Activated naive CD4-positive, alpha-beta T cell treated with anti-CD3 and anti-CD28 coated beads, Interleukin-2, amount 10 ng/mL, durations not matched to agents 7 days and 5 days (primary cell): ENCODE measurements around the gene MRPL9.
"Not testable (repeated sequence)": the region's sequence is repeated elsewhere in the genome, so short reads cannot be mapped to it uniquely, and the experiment has no call there.

Experiments
- CTCF ChIA-PET: fragments of 350-600 bp; sonication (Branson Sonifier 250); formaldehyde crosslinking; loops from one replicate; lab custom pipeline; 2021; ENCODE audit warnings: antibody characterized with exemption; lab: Charles Lee
- DNase-seq: peaks from one replicate; pipeline ENCODE4 v3.0.0-alpha.2; 2020
- H3K27ac Mint-ChIP-seq: one replicate; pipeline ENCODE4 v1.8.0; 2021; ENCODE audit warnings: mild to moderate bottlenecking, moderate library complexity, mixed read lengths
- H3K27me3 Mint-ChIP-seq: one replicate; pipeline ENCODE4 v1.8.0; 2021; ENCODE audit warnings: mild to moderate bottlenecking, mixed read lengths
- H3K36me3 Mint-ChIP-seq: one replicate; pipeline ENCODE4 v1.8.0; 2021; ENCODE audit warnings: mixed read lengths
- H3K4me1 Mint-ChIP-seq: one replicate; pipeline ENCODE4 v1.8.0; 2021; ENCODE audit warnings: mixed read lengths
- H3K4me3 Mint-ChIP-seq: one replicate; pipeline ENCODE4 v1.8.0; 2021; ENCODE audit warnings: mild to moderate bottlenecking, moderate library complexity, mixed read lengths
- H3K9me3 Mint-ChIP-seq: one replicate; pipeline ENCODE4 v1.8.0; 2021; ENCODE audit warnings: mixed read lengths

MRPL9 gene

GRCh38 chr1:151800830-151801229, 37.5 kb upstream of the MRPL9 start:
- no peak overlapping the region for H3K27ac Mint-ChIP-seq
- DNase-seq: no peak
- no peaks in the 10 kb centered on the region for H3K9me3 Mint-ChIP-seq
- CTCF ChIA-PET: no interaction called here
- no peak overlapping the region for H3K4me3 Mint-ChIP-seq
- H3K36me3 Mint-ChIP-seq: no peaks in the 10 kb centered on the region
- H3K27me3 Mint-ChIP-seq: peaks cover 72% of the 10 kb centered on the region
- H3K4me1 Mint-ChIP-seq: peaks cover 6% of the 10 kb centered on the region

GRCh38 chr1:151799179-151800022, 36.1 kb upstream of the MRPL9 start:
- no peaks in the 10 kb centered on the region for H3K9me3 Mint-ChIP-seq
- CTCF ChIA-PET: no interaction called here
- H3K4me3 Mint-ChIP-seq: no peak overlapping the region

GRCh38 chr1:151798571-151798970, 35.3 kb upstream of the MRPL9 start:
- H3K36me3 Mint-ChIP-seq: peaks cover 2% of the 10 kb centered on the region
- H3K9me3 Mint-ChIP-seq: no peaks in the 10 kb centered on the region
- H3K4me3 Mint-ChIP-seq: no peak overlapping the region
- H3K4me1 Mint-ChIP-seq: peaks cover 6% of the 10 kb centered on the region
- H3K27me3 Mint-ChIP-seq: peaks cover 52% of the 10 kb centered on the region
- H3K27ac Mint-ChIP-seq: no peak overlapping the region
- no peak for DNase-seq
- CTCF ChIA-PET: no interaction called here

More at GRCh38 chr1:151799179-151800022, 36.1 kb upstream of the MRPL9 start:
- H3K27me3 Mint-ChIP-seq: peaks cover 61% of the 10 kb centered on the region
- H3K4me1 Mint-ChIP-seq: peaks cover 6% of the 10 kb centered on the region
- no peaks in the 10 kb centered on the region for H3K36me3 Mint-ChIP-seq
- no peak for DNase-seq
- H3K27ac Mint-ChIP-seq: no peak overlapping the region

- Mint-ChIP-seq H3K9me3 (no peaks in the 10 kb centered on the region), H3K4me1 (peaks cover 28% of the 10 kb centered on the region), H3K4me3 (peak overlapping the region; percentile 86), H3K27ac (peak overlapping the region; percentile 81), H3K36me3 (peaks cover 2% of the 10 kb centered on the region), H3K27me3 (peaks cover 5% of the 10 kb centered on the region)
- CTCF ChIA-PET: interaction anchor here (2.1 kb wide), 1 partner anchor 45 kb away, joined by 8 read pairs; no protein-coding TSS in a partner anchor
- DNase-seq: peak; percentile 52
Observed at GRCh38 chr1:151790940-151791651, 27.8 kb upstream of the MRPL9 start.

GRCh38 chr1:151790071-151790939, 27.0 kb upstream of the MRPL9 start, which contains the start of gene TDRKH:
Gene TDRKH, minus strand, starts transcription at chr1:151790500. Its CDS starts 7,478 bp downstream, at chr1:151783022.
- Mint-ChIP-seq H3K4me3 (peak within 1 kb of the TSS; percentile 86), H3K4me1 (peaks cover 28% of the 10 kb centered on the region), H3K27me3 (no peaks in the 10 kb centered on the region), H3K27ac (peak within 1 kb of the TSS; percentile 81), H3K9me3 (no peaks in the 10 kb centered on the region), H3K36me3 (peaks cover 2% of the 10 kb centered on the region)
- CTCF ChIA-PET: interaction anchor here (1.0 to 2.1 kb wide), 8 partner anchors 17 to 251 kb away, joined by 3 to 8 read pairs (median 4); partner anchors contain the start of genes MRPL9 and TUFT1
- peak; percentile 99 for DNase-seq

GRCh38 chr1:151787689-151788088, 24.4 kb upstream of the MRPL9 start:
- DNase-seq: no peak
- Mint-ChIP-seq H3K9me3 (no peaks in the 10 kb centered on the region), H3K36me3 (no peaks in the 10 kb centered on the region), H3K27me3 (no peaks in the 10 kb centered on the region), H3K27ac (no peak overlapping the region), H3K4me1 (peaks cover 28% of the 10 kb centered on the region), H3K4me3 (no peak overlapping the region)
- CTCF ChIA-PET: no interaction called here

GRCh38 chr1:151783796-151784195, 20.5 kb upstream of the MRPL9 start:
- DNase-seq: no peak
- H3K4me3 Mint-ChIP-seq: no peak overlapping the region
- H3K4me1 Mint-ChIP-seq: peaks cover 2% of the 10 kb centered on the region
- CTCF ChIA-PET: no interaction called here
- no peaks in the 10 kb centered on the region for H3K27me3 Mint-ChIP-seq
- H3K9me3 Mint-ChIP-seq: no peaks in the 10 kb centered on the region
- no peak overlapping the region for H3K27ac Mint-ChIP-seq
- peaks cover 4% of the 10 kb centered on the region for H3K36me3 Mint-ChIP-seq

- no peak for DNase-seq
- Mint-ChIP-seq H3K4me1 (no peaks in the 10 kb centered on the region), H3K4me3 (no peak overlapping the region), H3K27ac (no peak overlapping the region), H3K36me3 (peaks cover 8% of the 10 kb centered on the region), H3K27me3 (no peaks in the 10 kb centered on the region), H3K9me3 (no peaks in the 10 kb centered on the region)
- CTCF ChIA-PET: no interaction called here
Observed at GRCh38 chr1:151782741-151783140, 19.4 kb upstream of the MRPL9 start.

GRCh38 chr1:151782026-151782425, 18.7 kb upstream of the MRPL9 start:
- H3K36me3 Mint-ChIP-seq, H3K4me3 Mint-ChIP-seq, H3K27ac Mint-ChIP-seq, H3K4me1 Mint-ChIP-seq, H3K27me3 Mint-ChIP-seq, CTCF ChIA-PET, H3K9me3 Mint-ChIP-seq, DNase-seq: not testable (repeated sequence)

- H3K9me3 Mint-ChIP-seq, H3K4me3 Mint-ChIP-seq, DNase-seq, H3K27ac Mint-ChIP-seq, H3K4me1 Mint-ChIP-seq, H3K36me3 Mint-ChIP-seq, H3K27me3 Mint-ChIP-seq: not testable (repeated sequence)
- CTCF ChIA-PET: interaction anchor here (1.6 kb wide), 1 partner anchor 56 kb away, joined by 4 read pairs; no protein-coding TSS in a partner anchor
Observed at GRCh38 chr1:151780736-151781135, 17.4 kb upstream of the MRPL9 start.

GRCh38 chr1:151779852-151780251, 16.6 kb upstream of the MRPL9 start:
- no peak overlapping the region for H3K27ac Mint-ChIP-seq
- no peak for DNase-seq
- H3K36me3 Mint-ChIP-seq: peaks cover 10% of the 10 kb centered on the region
- no peak overlapping the region for H3K4me3 Mint-ChIP-seq
- no peaks in the 10 kb centered on the region for H3K27me3 Mint-ChIP-seq
- no peaks in the 10 kb centered on the region for H3K4me1 Mint-ChIP-seq
- CTCF ChIA-PET: interaction anchor here (1.6 kb wide), 1 partner anchor 56 kb away, joined by 4 read pairs; no protein-coding TSS in a partner anchor
- H3K9me3 Mint-ChIP-seq: no peaks in the 10 kb centered on the region

GRCh38 chr1:151777317-151777716, 14.0 kb upstream of the MRPL9 start:
- CTCF ChIA-PET: no interaction called here

GRCh38 chr1:151776665-151777062, 13.4 kb upstream of the MRPL9 start:
- Mint-ChIP-seq H3K9me3 (no peaks in the 10 kb centered on the region), H3K36me3 (peaks cover 10% of the 10 kb centered on the region), H3K4me1 (no peaks in the 10 kb centered on the region), H3K27me3 (no peaks in the 10 kb centered on the region), H3K27ac (no peak overlapping the region), H3K4me3 (no peak overlapping the region)
- DNase-seq: no peak
- CTCF ChIA-PET: no interaction called here

More at GRCh38 chr1:151777317-151777716, 14.0 kb upstream of the MRPL9 start:
- DNase-seq: no peak
- no peak overlapping the region for H3K27ac Mint-ChIP-seq
- H3K9me3 Mint-ChIP-seq: no peaks in the 10 kb centered on the region
- H3K27me3 Mint-ChIP-seq: no peaks in the 10 kb centered on the region
- H3K36me3 Mint-ChIP-seq: peaks cover 10% of the 10 kb centered on the region
- no peaks in the 10 kb centered on the region for H3K4me1 Mint-ChIP-seq
- H3K4me3 Mint-ChIP-seq: no peak overlapping the region
